GM12875 (cell line): ENCODE results near the gene PSORS1C2.

Experiments
- H3K4me3 ChIP-seq: one replicate; pipeline ENCODE4 v1.5.1; 2011; ENCODE audit warnings: low read depth, low read length, control low read depth
- CTCF ChIP-seq: IDR thresholded peaks from 2 replicates; pipeline ENCODE4 v1.5.1; 2011; ENCODE audit warnings: low read depth, mild to moderate bottlenecking, control low read depth, inconsistent platforms, low read length, moderate library complexity, borderline replicate concordance; ENCODE audit not compliant: insufficient read depth

PSORS1C2 gene

GRCh38 chr6:31092769-31093505, 45.9 kb downstream of the PSORS1C2 start:
- H3K4me3 ChIP-seq: no peak overlapping the region
- no peak for TF ChIP-seq CTCF

- H3K4me3 ChIP-seq: no peak overlapping the region
- no peak for TF ChIP-seq CTCF
Measured at GRCh38 chr6:31092238-31092637, 46.6 kb downstream of the PSORS1C2 start.

- H3K4me3 ChIP-seq: no peak overlapping the region
- no peak for TF ChIP-seq CTCF
Measured at GRCh38 chr6:31091680-31092079, 47.2 kb downstream of the PSORS1C2 start.

- no peak overlapping the region for H3K4me3 ChIP-seq
- TF ChIP-seq CTCF: no peak
Measured at GRCh38 chr6:31090973-31091364, 47.9 kb downstream of the PSORS1C2 start.

- TF ChIP-seq CTCF: no peak
- no peak overlapping the region for H3K4me3 ChIP-seq
Measured at GRCh38 chr6:31090275-31090972, 48.4 kb downstream of the PSORS1C2 start.
